Measurements from ENCODE around the gene CSHL1.

Gene CSHL1

GRCh38 chr17:63911041-63911635, at the start of gene CSHL1:
CSHL1 (minus strand) TSS chr17:63911258; CDS start chr17:63911196, 62 bp downstream.
- peaks cover 31 to 47% of the 10 kb centered on the region in 2 donors for H3K4me1 Mint-ChIP-seq
- no peak for DNase-seq
- no peak within 1 kb of the TSS for H3K4me3 Mint-ChIP-seq
- H3K9me3 Mint-ChIP-seq, result no peaks in the 10 kb centered on the region
- ATAC-seq (replicated peaks), result no peak
- H3K27me3 Mint-ChIP-seq, result no peaks in the 10 kb centered on the region
- H3K27ac Mint-ChIP-seq, result no peak within 1 kb of the TSS
- no peaks in the 10 kb centered on the region for H3K36me3 Mint-ChIP-seq

GRCh38 chr17:63960430-63960829, 49.4 kb upstream of the CSHL1 start:
- Mint-ChIP-seq H3K27me3 (no peaks in the 10 kb centered on the region), H3K4me3 (no peak overlapping the region), H3K9me3 (no peaks in the 10 kb centered on the region), H3K27ac (no peak overlapping the region), H3K36me3 (no peaks in the 10 kb centered on the region), H3K4me1 (peaks cover 12 to 16% of the 10 kb centered on the region in 2 donors)
- no peak for DNase-seq
- ATAC-seq (replicated peaks), result no peak

GRCh38 chr17:63960006-63960405, 48.9 kb upstream of the CSHL1 start:
- DNase-seq (no peak), ATAC-seq (replicated peaks) (no peak)
- H3K36me3 Mint-ChIP-seq, result no peaks in the 10 kb centered on the region
- H3K4me1 Mint-ChIP-seq, result peaks cover 14 to 16% of the 10 kb centered on the region in 2 donors
- no peaks in the 10 kb centered on the region for H3K27me3 Mint-ChIP-seq
- H3K4me3 Mint-ChIP-seq, result no peak overlapping the region
- peak overlapping the region; percentile 39 for H3K27ac Mint-ChIP-seq
- no peaks in the 10 kb centered on the region for H3K9me3 Mint-ChIP-seq

DNA sequence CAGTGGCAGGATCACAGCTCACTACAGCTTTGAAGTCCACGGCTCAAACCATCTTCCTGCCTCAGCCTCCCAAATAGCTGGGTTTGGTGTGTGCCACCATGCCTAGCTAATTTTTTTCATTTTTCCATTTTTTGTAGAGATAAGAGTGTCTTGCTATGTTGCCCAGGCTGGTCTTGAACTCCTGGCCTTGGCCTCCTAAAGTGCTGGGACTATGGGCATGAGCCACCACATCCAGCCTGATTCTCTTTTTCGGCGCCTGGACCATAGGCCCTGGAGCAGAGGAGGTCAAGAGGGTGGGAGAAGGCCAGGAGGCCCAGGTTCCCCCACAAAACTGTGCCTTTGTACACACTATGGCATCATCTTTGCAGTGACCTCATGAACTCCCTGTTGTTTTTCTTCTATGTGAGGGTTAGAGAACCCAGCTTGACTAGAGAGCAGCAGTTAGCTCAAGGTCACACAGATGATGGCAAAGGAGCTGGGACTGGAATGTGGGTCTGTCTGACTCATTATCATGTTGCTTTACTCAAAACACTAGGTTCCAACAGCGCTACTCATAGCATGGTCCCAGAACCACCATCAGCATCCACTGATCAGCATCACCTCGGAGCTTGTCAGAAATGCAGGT, 45.4 kb upstream of the CSHL1 start:
- Mint-ChIP-seq H3K9me3 (no peaks in the 10 kb centered on the region), H3K4me1 (peaks cover 22 to 39% of the 10 kb centered on the region in 2 donors), H3K27ac (peak overlapping the region; percentile 32), H3K27me3 (no peaks in the 10 kb centered on the region), H3K36me3 (no peaks in the 10 kb centered on the region), H3K4me3 (no peak overlapping the region)
- no peak for ATAC-seq (replicated peaks)
- no peak for DNase-seq

GRCh38 chr17:63955791-63956190, 44.7 kb upstream of the CSHL1 start:
- H3K4me1 Mint-ChIP-seq, result peaks cover 24 to 38% of the 10 kb centered on the region in 2 donors
- no peaks in the 10 kb centered on the region for H3K36me3 Mint-ChIP-seq
- no peak for ATAC-seq (replicated peaks)
- H3K27ac Mint-ChIP-seq, result peak overlapping the region; percentile 32
- H3K9me3 Mint-ChIP-seq, result no peaks in the 10 kb centered on the region
- H3K27me3 Mint-ChIP-seq, result no peaks in the 10 kb centered on the region
- DNase-seq, result no peak
- H3K4me3 Mint-ChIP-seq, result no peak overlapping the region

- H3K27me3 Mint-ChIP-seq, result no peaks in the 10 kb centered on the region
- no peak for DNase-seq
- ATAC-seq (replicated peaks), result peak in 1 of 2 donors; percentile 6
- no peaks in the 10 kb centered on the region for H3K36me3 Mint-ChIP-seq
- H3K9me3 Mint-ChIP-seq, result no peaks in the 10 kb centered on the region
- H3K27ac Mint-ChIP-seq, result peak overlapping the region; percentile 47
- H3K4me1 Mint-ChIP-seq, result peaks cover 24 to 38% of the 10 kb centered on the region in 2 donors
- no peak overlapping the region for H3K4me3 Mint-ChIP-seq
Measured at GRCh38 chr17:63955232-63955631, 44.2 kb upstream of the CSHL1 start.

DNA sequence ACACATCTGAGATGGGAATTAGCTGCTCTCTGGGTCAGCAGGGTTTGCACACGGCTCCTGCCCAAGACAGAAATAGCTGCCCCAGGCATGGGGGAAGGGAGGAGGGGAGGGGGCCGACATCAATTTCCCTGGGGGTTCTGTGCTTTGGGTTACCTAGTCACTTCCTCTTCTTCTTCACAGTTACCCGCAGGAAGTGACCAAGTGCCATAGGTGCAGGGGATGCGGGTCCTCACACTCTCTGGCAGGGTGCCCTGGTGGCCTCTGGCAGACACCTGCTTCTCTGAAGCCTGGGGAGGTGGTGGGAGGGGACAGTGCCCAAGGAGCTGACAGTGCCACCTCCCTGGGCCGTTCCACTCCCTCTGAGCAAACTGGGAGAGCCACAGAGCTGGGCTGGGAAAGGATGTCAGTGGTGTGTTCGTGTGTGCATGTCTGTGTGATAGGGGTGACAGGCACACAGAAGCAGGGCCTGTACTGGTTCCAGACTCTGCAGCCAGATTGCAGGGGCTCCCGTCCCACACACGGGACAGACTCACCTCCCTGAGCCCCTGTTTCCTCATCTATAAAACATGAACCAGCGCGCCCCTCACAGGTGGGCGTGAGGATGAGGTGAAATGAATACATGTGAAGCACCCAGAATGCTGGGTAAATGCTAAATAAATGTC, 43.5 kb upstream of the CSHL1 start:
- H3K27me3 Mint-ChIP-seq, result no peaks in the 10 kb centered on the region
- peaks cover 25 to 43% of the 10 kb centered on the region in 2 donors for H3K4me1 Mint-ChIP-seq
- peak overlapping the region; percentile 75 to 81 for H3K4me3 Mint-ChIP-seq
- H3K9me3 Mint-ChIP-seq, result no peaks in the 10 kb centered on the region
- ATAC-seq (replicated peaks) (peak; percentile 80 to 85), DNase-seq (peak; percentile 54)
- H3K27ac Mint-ChIP-seq, result peak overlapping the region; percentile 96
- no peaks in the 10 kb centered on the region for H3K36me3 Mint-ChIP-seq

DNA sequence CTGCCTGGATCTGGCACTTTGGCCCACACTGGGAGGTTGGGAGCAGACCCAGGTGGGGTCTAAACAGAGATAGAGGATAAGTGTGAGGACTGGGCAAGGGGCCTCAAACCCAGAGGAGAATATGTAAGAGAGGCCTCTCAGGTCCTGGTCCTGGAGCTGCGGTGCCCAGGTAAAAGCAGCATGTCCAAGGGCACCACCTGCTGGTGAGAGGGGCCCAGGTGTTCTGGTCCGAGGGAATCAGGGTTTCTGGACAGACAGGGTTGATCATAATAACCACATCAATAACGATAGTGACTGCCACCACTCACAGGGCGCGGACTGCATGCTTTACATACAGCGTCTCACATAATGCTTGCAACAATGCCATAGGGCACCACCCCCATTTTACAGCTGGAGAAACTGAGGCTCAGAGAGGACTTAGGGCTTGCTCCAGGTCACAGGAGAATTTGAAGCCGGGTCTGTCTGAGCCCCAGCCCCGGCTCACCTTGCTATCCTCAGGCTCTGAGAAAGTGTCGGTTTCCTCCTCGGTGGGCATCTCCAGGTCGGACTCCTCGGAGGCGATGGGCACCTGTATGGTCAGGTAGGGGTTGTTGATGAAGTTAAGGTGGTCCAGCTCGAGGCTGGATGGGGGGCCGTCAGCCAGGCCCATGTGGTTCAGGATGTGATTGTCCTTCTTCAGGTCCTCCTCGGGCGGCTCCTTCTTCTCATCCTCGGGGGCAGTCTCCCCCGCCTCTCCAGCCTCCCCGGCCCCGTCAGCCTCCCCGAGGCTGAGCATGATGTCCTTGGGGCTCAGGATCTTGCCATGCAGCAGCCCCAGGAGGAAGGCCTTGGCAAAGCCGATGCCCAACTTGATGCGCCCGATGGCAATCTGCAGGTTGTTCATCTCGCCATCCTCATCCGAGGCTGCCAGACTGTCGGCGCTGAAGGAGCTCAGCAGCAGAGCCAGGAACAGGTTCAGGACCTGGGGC, 40.2 kb upstream of the CSHL1 start:
- no peaks in the 10 kb centered on the region for H3K36me3 Mint-ChIP-seq
- no peaks in the 10 kb centered on the region for H3K9me3 Mint-ChIP-seq
- ATAC-seq (replicated peaks) (no peak), DNase-seq (peak; percentile 60)
- peaks cover 35 to 70% of the 10 kb centered on the region in 2 donors for H3K4me1 Mint-ChIP-seq
- H3K27ac Mint-ChIP-seq, result no peak overlapping the region
- no peaks in the 10 kb centered on the region for H3K27me3 Mint-ChIP-seq
- peak overlapping the region in 1 of 2 donors; percentile 2 for H3K4me3 Mint-ChIP-seq

DNA sequence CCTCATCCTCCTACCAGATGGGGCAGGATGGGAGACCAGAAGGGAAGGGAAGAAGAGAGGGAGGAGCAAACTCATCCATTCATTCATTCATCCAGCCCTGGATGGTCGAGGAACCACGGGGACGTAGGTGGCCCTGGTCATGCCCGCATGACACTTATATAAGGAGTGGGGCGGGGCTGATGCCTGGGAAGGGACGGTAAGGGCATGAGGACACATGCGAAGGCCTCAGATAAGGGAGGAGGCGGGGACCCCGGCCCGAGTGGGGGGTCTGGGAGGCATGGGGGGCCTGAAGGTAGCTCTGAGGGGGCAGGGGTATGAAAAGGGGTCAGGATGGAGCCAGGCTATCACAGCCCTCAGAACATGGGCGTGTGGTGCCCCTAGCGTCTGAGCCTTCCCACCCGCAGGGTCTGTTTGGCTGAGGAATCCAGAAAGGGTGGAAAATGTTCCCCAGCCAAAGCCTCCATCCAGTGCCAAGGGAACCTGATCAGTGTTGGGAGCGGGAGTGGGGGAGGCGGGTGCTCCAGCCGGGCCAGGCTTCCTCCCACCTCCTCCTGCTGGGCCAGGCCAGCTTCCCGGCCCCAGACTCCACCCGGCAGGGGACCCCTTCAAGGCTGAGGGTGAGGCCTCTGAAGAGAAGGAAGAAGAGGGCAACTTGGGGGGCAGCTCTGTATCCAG, 38.7 kb upstream of the CSHL1 start:
- no peak overlapping the region for H3K27ac Mint-ChIP-seq
- H3K4me1 Mint-ChIP-seq, result peaks cover 43 to 82% of the 10 kb centered on the region in 2 donors
- no peaks in the 10 kb centered on the region for H3K27me3 Mint-ChIP-seq
- no peaks in the 10 kb centered on the region for H3K9me3 Mint-ChIP-seq
- H3K36me3 Mint-ChIP-seq, result no peaks in the 10 kb centered on the region
- ATAC-seq (replicated peaks) (no peak), DNase-seq (no peak)
- no peak overlapping the region for H3K4me3 Mint-ChIP-seq

DNA sequence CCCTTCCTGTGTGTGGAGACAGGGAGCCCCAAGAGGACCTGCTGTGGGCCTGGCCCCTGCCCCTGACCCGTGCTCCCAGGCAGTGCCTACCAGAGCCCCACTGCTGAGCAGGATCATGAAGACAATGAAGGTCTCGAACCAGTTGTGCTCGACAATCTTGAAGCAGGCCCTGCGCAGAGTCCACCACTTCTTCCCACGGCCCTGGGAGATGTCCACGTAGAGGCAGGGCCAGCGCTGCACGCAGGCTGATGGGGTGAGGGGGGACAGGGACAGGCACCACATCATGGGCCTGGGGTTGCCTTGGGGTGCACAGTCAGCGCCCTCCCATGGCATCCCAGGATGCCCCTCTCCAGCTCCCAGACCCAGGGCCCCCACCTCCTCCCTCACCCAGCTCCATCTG, 37.5 kb upstream of the CSHL1 start:
- H3K27ac Mint-ChIP-seq, result no peak overlapping the region
- H3K4me3 Mint-ChIP-seq, result no peak overlapping the region
- ATAC-seq (replicated peaks), result no peak
- DNase-seq, result no peak
- peaks cover 40 to 81% of the 10 kb centered on the region in 2 donors for H3K4me1 Mint-ChIP-seq
- peaks cover 0 to 1% of the 10 kb centered on the region in 2 donors for H3K9me3 Mint-ChIP-seq
- H3K36me3 Mint-ChIP-seq, result no peaks in the 10 kb centered on the region
- no peaks in the 10 kb centered on the region for H3K27me3 Mint-ChIP-seq

DNA sequence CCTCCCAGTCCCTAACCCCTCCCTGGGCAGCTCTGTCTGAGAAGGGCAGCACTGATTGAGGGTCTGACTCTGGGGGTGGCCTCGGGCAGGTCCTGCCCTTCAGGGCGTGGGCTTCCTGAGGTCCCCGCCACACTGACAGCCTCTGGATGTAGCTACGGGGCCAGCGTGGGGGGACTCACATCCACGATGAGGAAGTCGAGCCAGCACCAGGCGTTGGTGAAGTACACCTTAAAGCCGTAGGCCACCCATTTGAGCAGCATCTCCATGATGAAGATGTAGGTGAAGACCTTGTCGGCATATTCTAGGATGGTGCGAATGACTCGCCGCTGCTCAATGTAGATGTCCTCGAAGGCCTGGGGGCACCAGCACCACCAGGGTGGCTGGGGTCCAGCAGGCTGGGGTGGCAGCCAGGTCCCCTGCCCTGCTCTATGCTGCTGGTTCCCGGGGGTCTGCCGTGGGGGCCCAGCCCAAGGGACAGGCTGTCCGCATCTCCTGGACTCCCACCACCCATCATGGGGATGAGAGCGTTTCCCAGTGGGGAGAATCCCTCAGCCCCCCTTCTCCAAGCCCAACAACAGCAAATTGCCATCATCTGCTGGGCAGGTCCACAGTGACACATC, 36.8 kb upstream of the CSHL1 start:
- Mint-ChIP-seq H3K27me3 (no peaks in the 10 kb centered on the region), H3K36me3 (peaks cover 0 to under 1% of the 10 kb centered on the region in 2 donors), H3K9me3 (peaks cover 0 to 1% of the 10 kb centered on the region in 2 donors), H3K27ac (no peak overlapping the region), H3K4me3 (no peak overlapping the region), H3K4me1 (peaks cover 42 to 81% of the 10 kb centered on the region in 2 donors)
- ATAC-seq (replicated peaks) (no peak), DNase-seq (no peak)

GRCh38 chr17:63946440-63947363, 35.6 kb upstream of the CSHL1 start:
- DNase-seq, result peak; percentile 86
- peak overlapping the region; percentile 86 to 88 for H3K4me3 Mint-ChIP-seq
- ATAC-seq (replicated peaks), result peak; percentile 82 to 84
- peaks cover 9% of the 10 kb centered on the region in 2 donors for H3K36me3 Mint-ChIP-seq
- H3K27me3 Mint-ChIP-seq, result no peaks in the 10 kb centered on the region
- H3K4me1 Mint-ChIP-seq, result peaks cover 44 to 79% of the 10 kb centered on the region in 2 donors
- H3K9me3 Mint-ChIP-seq, result peaks cover 0 to 1% of the 10 kb centered on the region in 2 donors
- peak overlapping the region; percentile 98 for H3K27ac Mint-ChIP-seq

Data from stimulated activated naive B cell treated with anti-CD40 and anti-IgM and Interleukin-4, amounts not matched to agents 10 μg/mL and 1 μg/mL and 100 μg/mL, for 72 hours (primary cell).